ENCODE data around the gene TNFAIP8L2.

GRCh38 chr1:151187205-151187604 is 30.8 kb downstream of the TNFAIP8L2 start:
- no peak for TF ChIP-seq ZNF274 (IDR thresholded peaks at IDR 0.05; ENCODE audit: low read depth, low read length)
- TF ChIP-seq YY1 (IDR thresholded peaks at IDR 0.05; ENCODE audit: insufficient read depth, insufficient read length), result no peak
- TF ChIP-seq SUZ12 (IDR thresholded peaks at IDR 0.05; ENCODE audit: extremely low read depth, insufficient read depth, insufficient read length), result no peak

Measured in NT2/D1 (cell line).